WTC11 (cell line): Measurements from ENCODE around the gene KISS1R.

ENCODE experiments used
- ESRRA ChIP-seq: sonication (generic); formaldehyde crosslinking; IDR thresholded peaks from 2 replicates; pipeline ENCODE4 v1.8.1; 2022; ENCODE audit warnings: mild to moderate bottlenecking, missing genetic modification reagents, borderline replicate concordance
- KAT7 ChIP-seq: sonication (generic); formaldehyde crosslinking; IDR thresholded peaks from 2 replicates; pipeline ENCODE4 v1.8.1; 2023; ENCODE audit warnings: missing genetic modification reagents, mild to moderate bottlenecking, borderline replicate concordance
- MXD4 ChIP-seq: fragments of 250-450 bp; sonication (Bioruptor Pico); IDR thresholded peaks from 2 replicates; pipeline ENCODE4 v1.8.0; 2021; ENCODE audit warnings: mild to moderate bottlenecking, moderate library complexity, borderline replicate concordance
- NR3C1 ChIP-seq: sonication (generic); formaldehyde crosslinking; conservative IDR thresholded peaks from 2 replicates; pipeline ENCODE4 v1.8.1; 2023; ENCODE audit warnings: low read depth, mild to moderate bottlenecking, missing genetic modification reagents
- ZNF423 ChIP-seq: fragments of 250-450 bp; sonication (Bioruptor Pico); IDR thresholded peaks from 2 replicates; pipeline ENCODE4 v2.1.2; 2022; ENCODE audit warnings: mild to moderate bottlenecking, moderate library complexity
- TF ChIP-seq, protein P1 (sequence below): fragments of 200-600 bp; IDR thresholded peaks from 2 replicates; pipeline ENCODE4 v1.8.0; 2022; ENCODE audit warnings: antibody characterized with exemption

DNA sequence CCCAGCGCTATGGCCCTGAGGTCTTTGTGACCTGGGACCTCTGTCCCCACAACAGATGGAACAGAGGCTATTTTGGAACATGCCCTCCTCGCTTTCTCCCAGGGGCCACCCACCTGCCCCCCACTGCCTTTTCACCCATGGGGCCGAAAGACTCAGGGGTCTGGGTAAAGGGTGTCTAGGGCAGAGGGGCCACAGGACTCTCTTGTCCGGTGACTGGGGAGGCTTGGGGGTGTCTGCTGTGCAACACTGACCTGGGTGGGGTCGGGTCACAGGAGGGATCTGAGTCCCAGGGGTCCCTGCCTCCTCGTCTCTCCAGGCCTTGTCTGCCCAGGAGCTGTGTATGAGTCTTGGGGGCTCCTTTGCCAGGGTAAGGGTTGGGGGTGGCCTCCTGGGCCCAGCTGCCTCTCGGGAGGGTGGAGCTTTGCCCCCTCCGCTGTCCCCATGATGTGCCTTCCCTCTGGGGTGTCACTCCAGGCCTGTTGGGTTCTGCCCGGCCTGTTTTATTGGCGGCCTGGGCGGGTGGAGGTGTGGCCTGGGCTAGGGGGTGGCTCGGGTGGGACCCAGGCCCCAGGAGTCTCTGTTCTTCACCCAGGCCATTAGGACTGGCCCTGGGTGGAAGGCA, 10.8 kb downstream of the KISS1R start:
- TF ChIP-seq KAT7 (no peak), NR3C1 (no peak), ZNF423 (CRISPR knock-in tag) (no peak), MXD4 (CRISPR knock-in tag) (no peak), ESRRA (CRISPR knock-in tag) (no peak)
- TF ChIP-seq, protein P1, sequence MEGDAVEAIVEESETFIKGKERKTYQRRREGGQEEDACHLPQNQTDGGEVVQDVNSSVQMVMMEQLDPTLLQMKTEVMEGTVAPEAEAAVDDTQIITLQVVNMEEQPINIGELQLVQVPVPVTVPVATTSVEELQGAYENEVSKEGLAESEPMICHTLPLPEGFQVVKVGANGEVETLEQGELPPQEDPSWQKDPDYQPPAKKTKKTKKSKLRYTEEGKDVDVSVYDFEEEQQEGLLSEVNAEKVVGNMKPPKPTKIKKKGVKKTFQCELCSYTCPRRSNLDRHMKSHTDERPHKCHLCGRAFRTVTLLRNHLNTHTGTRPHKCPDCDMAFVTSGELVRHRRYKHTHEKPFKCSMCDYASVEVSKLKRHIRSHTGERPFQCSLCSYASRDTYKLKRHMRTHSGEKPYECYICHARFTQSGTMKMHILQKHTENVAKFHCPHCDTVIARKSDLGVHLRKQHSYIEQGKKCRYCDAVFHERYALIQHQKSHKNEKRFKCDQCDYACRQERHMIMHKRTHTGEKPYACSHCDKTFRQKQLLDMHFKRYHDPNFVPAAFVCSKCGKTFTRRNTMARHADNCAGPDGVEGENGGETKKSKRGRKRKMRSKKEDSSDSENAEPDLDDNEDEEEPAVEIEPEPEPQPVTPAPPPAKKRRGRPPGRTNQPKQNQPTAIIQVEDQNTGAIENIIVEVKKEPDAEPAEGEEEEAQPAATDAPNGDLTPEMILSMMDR: no peak
